HEK293T (cell line): Measurements from ENCODE around the gene OR10A4.

Experiments used
- ARNT ChIP-seq: fragments of 450-650 bp; IDR thresholded peaks from 2 replicates; pipeline ENCODE4 v1.6.1; 2017; ENCODE audit warnings: mild to moderate bottlenecking
- BHLHE40 ChIP-seq: fragments of 450-650 bp; IDR thresholded peaks from 2 replicates; pipeline ENCODE4 v1.6.1; 2016; ENCODE audit warnings: mild to moderate bottlenecking, moderate library complexity, borderline replicate concordance
- CTBP1 ChIP-seq: fragments of 450-650 bp; IDR thresholded peaks from 2 replicates; pipeline ENCODE4 v1.6.1; 2016; ENCODE audit warnings: borderline replicate concordance
- ELF4 ChIP-seq: fragments of 450-650 bp; IDR thresholded peaks from 2 replicates; pipeline ENCODE4 v1.6.1; 2017; ENCODE audit warnings: antibody characterized with exemption
- FOXA1 ChIP-seq: fragments of 450-650 bp; IDR thresholded peaks from 2 replicates; pipeline ENCODE4 v1.6.1; 2016; ENCODE audit warnings: mild to moderate bottlenecking
- FOXK2 ChIP-seq: fragments of 450-650 bp; IDR thresholded peaks from 2 replicates; pipeline ENCODE4 v1.6.1; 2016; ENCODE audit warnings: mild to moderate bottlenecking
- FOXM1 ChIP-seq: fragments of 450-650 bp; IDR thresholded peaks from 2 replicates; pipeline ENCODE4 v1.6.1; 2017; ENCODE audit warnings: mild to moderate bottlenecking, borderline replicate concordance
- HDGF ChIP-seq: fragments of 450-650 bp; IDR thresholded peaks from 2 replicates; pipeline ENCODE4 v1.6.1; 2017; ENCODE audit warnings: antibody characterized with exemption, borderline replicate concordance
- L3MBTL2 ChIP-seq: fragments of 450-650 bp; conservative IDR thresholded peaks from 2 replicates; pipeline ENCODE4 v1.6.1; 2016; ENCODE audit warnings: mild to moderate bottlenecking
- NFRKB ChIP-seq: fragments of 450-650 bp; IDR thresholded peaks from 2 replicates; pipeline ENCODE4 v1.6.1; 2016; ENCODE audit warnings: mild to moderate bottlenecking, moderate library complexity
- SP1 ChIP-seq: fragments of 450-650 bp; IDR thresholded peaks from 2 replicates; pipeline ENCODE4 v1.6.1; 2017
- TARDBP ChIP-seq: fragments of 450-650 bp; IDR thresholded peaks from 2 replicates; pipeline ENCODE4 v1.6.1; 2016
- ZNF384 ChIP-seq: fragments of 450-650 bp; IDR thresholded peaks from 2 replicates; pipeline ENCODE4 v1.6.1; 2016
- TF ChIP-seq, protein P1 (sequence below): fragments of 450-650 bp; IDR thresholded peaks from 2 replicates; pipeline ENCODE4 v1.6.1; 2016

DNA sequence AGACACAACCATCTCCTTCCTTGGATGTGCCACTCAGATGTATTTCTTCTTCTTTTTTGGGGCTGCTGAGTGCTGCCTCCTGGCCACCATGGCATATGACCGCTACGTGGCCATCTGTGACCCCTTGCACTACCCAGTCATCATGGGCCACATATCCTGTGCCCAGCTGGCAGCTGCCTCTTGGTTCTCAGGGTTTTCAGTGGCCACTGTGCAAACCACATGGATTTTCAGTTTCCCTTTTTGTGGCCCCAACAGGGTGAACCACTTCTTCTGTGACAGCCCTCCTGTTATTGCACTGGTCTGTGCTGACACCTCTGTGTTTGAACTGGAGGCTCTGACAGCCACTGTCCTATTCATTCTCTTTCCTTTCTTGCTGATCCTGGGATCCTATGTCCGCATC lies 489 bp downstream of the OR10A4 start:
- TF ChIP-seq ZNF384 (no peak), FOXA1 (no peak), FOXK2 (no peak), NFRKB (no peak), SP1 (no peak), ELF4 (no peak), ARNT (no peak), L3MBTL2 (no peak), BHLHE40 (no peak), FOXM1 (no peak), HDGF (no peak), TARDBP (no peak), CTBP1 (no peak)
- TF ChIP-seq, protein P1, sequence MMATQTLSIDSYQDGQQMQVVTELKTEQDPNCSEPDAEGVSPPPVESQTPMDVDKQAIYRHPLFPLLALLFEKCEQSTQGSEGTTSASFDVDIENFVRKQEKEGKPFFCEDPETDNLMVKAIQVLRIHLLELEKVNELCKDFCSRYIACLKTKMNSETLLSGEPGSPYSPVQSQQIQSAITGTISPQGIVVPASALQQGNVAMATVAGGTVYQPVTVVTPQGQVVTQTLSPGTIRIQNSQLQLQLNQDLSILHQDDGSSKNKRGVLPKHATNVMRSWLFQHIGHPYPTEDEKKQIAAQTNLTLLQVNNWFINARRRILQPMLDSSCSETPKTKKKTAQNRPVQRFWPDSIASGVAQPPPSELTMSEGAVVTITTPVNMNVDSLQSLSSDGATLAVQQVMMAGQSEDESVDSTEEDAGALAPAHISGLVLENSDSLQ, result no peak
